Neural cell (in vitro differentiated cells): Measurements from ENCODE around the gene MON1A. TPM values are rescaled to one million over a fixed set of nuclear protein-coding genes. Genes with fewer than 3 reads are reported as not detected.

ENCODE experiments used
- H2AFZ ChIP-seq: fragments of 200-600, 300-800 bp; sonication (generic), shearing (Covaris generic); 2 replicates; pipeline ENCODE4 v1.6.0; 2014; ENCODE audit warnings: low read depth, mild to moderate bottlenecking, antibody characterized with exemption, low read length, moderate library complexity
- H3F3A ChIP-seq: fragments of 200-600 bp; shearing (Covaris generic); 2 replicates; pipeline ENCODE4 v1.6.1; 2016; ENCODE audit warnings: mild to moderate bottlenecking, moderate library complexity, mixed read lengths, antibody characterized with exemption, low read length; ENCODE audit not compliant: insufficient read depth, poor library complexity, severe bottlenecking
- H3K27ac ChIP-seq: fragments of 200-600, 300-800 bp; sonication (generic), shearing (Covaris generic); 2 replicates; pipeline ENCODE4 v1.5.1; 2014; ENCODE audit warnings: mild to moderate bottlenecking, low read length, moderate library complexity
- H3K27me3 ChIP-seq: fragments of 300-800, 200-600 bp; sonication (generic), shearing (Covaris generic); 2 replicates; pipeline ENCODE4 v1.6.0; 2014; ENCODE audit warnings: mild to moderate bottlenecking, low read depth, low read length, moderate library complexity; ENCODE audit not compliant: insufficient read depth
- H3K36me3 ChIP-seq: fragments of 300-800, 200-600 bp; sonication (generic), shearing (Covaris generic); 2 replicates; pipeline ENCODE4 v1.5.1; 2014; ENCODE audit warnings: mild to moderate bottlenecking, antibody characterized with exemption, low read length, moderate library complexity; ENCODE audit not compliant: insufficient read depth
- H3K4me2 ChIP-seq: fragments of 300-800, 200-600 bp; sonication (generic), shearing (Covaris generic); 2 replicates; pipeline ENCODE4 v1.6.0; 2014; ENCODE audit warnings: mild to moderate bottlenecking, low read length
- H3K4me3 ChIP-seq: fragments of 300-800, 200-600 bp; sonication (generic), shearing (Covaris generic); 2 replicates; pipeline ENCODE4 v1.5.1; 2014; ENCODE audit warnings: mild to moderate bottlenecking, low read length, moderate library complexity
- H3K79me2 ChIP-seq: fragments of 200-600 bp; shearing (Covaris generic); replicated peaks from 2 replicates; pipeline ENCODE4 v1.6.0; 2014; ENCODE audit warnings: mild to moderate bottlenecking, low read length, moderate library complexity; ENCODE audit not compliant: insufficient read depth
- H3K9ac ChIP-seq: fragments of 300-800, 200-600 bp; sonication (generic), shearing (Covaris generic); 2 replicates; pipeline ENCODE4 v1.6.1; 2016; ENCODE audit warnings: mild to moderate bottlenecking, low read length, mixed read lengths
- H3K9me2 ChIP-seq: fragments of 200-600 bp; shearing (Covaris generic); 2 replicates; pipeline ENCODE4 v1.6.1; 2016; ENCODE audit warnings: mild to moderate bottlenecking, low read length, mixed read lengths; ENCODE audit not compliant: insufficient read depth
- H3K9me3 ChIP-seq: fragments of 200-600, 300-800 bp; sonication (generic), shearing (Covaris generic); 2 replicates; pipeline ENCODE4 v1.6.1; 2016; ENCODE audit warnings: mild to moderate bottlenecking, mixed run types, low read length, moderate library complexity, mixed read lengths
- H4K20me1 ChIP-seq: fragments of 200-600 bp; shearing (Covaris generic); 2 replicates; pipeline ENCODE4 v1.6.1; 2016; ENCODE audit warnings: mild to moderate bottlenecking, mixed run types; ENCODE audit not compliant: insufficient read depth
- EP300 ChIP-seq: fragments of 450-650 bp; conservative IDR thresholded peaks from 2 replicates; pipeline ENCODE4 v1.6.1; 2014; ENCODE audit warnings: antibody characterized with exemption, mild to moderate bottlenecking, moderate library complexity; ENCODE audit not compliant: poor library complexity, severe bottlenecking
- EZH2 ChIP-seq: fragments of 200-600, 300-800 bp; shearing (Covaris generic), sonication (generic); IDR thresholded peaks from 2 replicates; pipeline ENCODE4 v1.6.1; 2014; ENCODE audit warnings: antibody characterized with exemption, low read length, borderline replicate concordance, mild to moderate bottlenecking; ENCODE audit not compliant: insufficient read depth, poor library complexity, severe bottlenecking
- MXI1 ChIP-seq: fragments of 450-650 bp; conservative IDR thresholded peaks from 2 replicates; pipeline ENCODE4 v1.6.1; 2014; ENCODE audit warnings: antibody characterized with exemption, mild to moderate bottlenecking; ENCODE audit not compliant: poor library complexity, severe bottlenecking
- POLR2AphosphoS5 ChIP-seq: IDR thresholded peaks from 2 replicates; pipeline ENCODE4 v1.6.1; 2012
- RAD21 ChIP-seq: fragments of 450-650 bp; conservative IDR thresholded peaks from 2 replicates; pipeline ENCODE4 v1.6.1; 2014; ENCODE audit warnings: antibody characterized with exemption, mild to moderate bottlenecking, moderate library complexity
- SMC3 ChIP-seq: fragments of 450-650 bp; conservative IDR thresholded peaks from 2 replicates; pipeline ENCODE4 v1.6.1; 2014; ENCODE audit warnings: antibody characterized with exemption, mild to moderate bottlenecking, moderate library complexity; ENCODE audit not compliant: poor library complexity
- TAF1 ChIP-seq: IDR thresholded peaks from 2 replicates; pipeline ENCODE4 v1.6.1; 2012; ENCODE audit warnings: low read depth
- polyA plus RNA-seq: library from polyadenylated mRNA; depleted of rRNA; stranded (reverse); fragments of >200 nt; gene quantifications from 2 replicates; pipeline ENCODE4 v1.2.3, GENCODE V29; 2014
- TF ChIP-seq, protein P1 (sequence below): fragments of 450-650 bp; IDR thresholded peaks from 2 replicates; pipeline ENCODE4 v1.5.1; 2014; ENCODE audit warnings: antibody characterized with exemption, mild to moderate bottlenecking, moderate library complexity; ENCODE audit not compliant: poor library complexity, severe bottlenecking
- TF ChIP-seq, protein P2 (sequence below): IDR thresholded peaks from 2 replicates; pipeline ENCODE4 v1.6.1; 2012; ENCODE audit warnings: borderline replicate concordance

The MON1A gene
- polyA plus RNA-seq, 1 donor from 2014 or later, result 35.4 TPM

DNA sequence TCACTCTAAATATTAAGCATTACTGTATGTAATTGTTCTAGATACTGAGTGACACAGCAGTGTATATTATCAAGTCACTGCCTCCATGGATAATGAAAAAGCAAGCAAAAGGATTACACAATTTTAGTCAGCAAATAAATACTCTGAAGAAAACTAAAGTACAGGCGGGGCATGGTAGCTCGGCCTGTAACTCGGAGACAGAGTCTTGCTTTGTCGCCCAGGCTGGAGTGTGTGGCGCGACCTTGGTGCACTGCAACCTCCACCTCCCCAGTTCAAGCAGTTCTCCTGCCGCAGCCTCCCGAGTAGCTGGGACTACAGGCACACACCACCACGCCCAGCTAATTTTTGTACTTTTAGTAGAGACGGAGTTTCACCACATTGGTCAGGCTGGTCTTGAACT, 43.0 kb upstream of the MON1A start:
- peaks cover 10% of the 10 kb centered on the region for H3K79me2 ChIP-seq
- H3K36me3 ChIP-seq, result no peaks in the 10 kb centered on the region
- no peaks in the 10 kb centered on the region for H3K9me2 ChIP-seq
- H3K9me3 ChIP-seq, result no peaks in the 10 kb centered on the region
- H3K27me3 ChIP-seq, result no peaks in the 10 kb centered on the region
- no peak overlapping the region for H3K27ac ChIP-seq
- no peaks in the 10 kb centered on the region for H4K20me1 ChIP-seq
- H2AFZ ChIP-seq, result no peak overlapping the region
- H3F3A ChIP-seq, result no peaks in the 10 kb centered on the region
- no peak for TF ChIP-seq MXI1
- TF ChIP-seq EP300, result no peak
- TF ChIP-seq TAF1, result no peak
- TF ChIP-seq RAD21, result no peak
- TF ChIP-seq, protein P1, sequence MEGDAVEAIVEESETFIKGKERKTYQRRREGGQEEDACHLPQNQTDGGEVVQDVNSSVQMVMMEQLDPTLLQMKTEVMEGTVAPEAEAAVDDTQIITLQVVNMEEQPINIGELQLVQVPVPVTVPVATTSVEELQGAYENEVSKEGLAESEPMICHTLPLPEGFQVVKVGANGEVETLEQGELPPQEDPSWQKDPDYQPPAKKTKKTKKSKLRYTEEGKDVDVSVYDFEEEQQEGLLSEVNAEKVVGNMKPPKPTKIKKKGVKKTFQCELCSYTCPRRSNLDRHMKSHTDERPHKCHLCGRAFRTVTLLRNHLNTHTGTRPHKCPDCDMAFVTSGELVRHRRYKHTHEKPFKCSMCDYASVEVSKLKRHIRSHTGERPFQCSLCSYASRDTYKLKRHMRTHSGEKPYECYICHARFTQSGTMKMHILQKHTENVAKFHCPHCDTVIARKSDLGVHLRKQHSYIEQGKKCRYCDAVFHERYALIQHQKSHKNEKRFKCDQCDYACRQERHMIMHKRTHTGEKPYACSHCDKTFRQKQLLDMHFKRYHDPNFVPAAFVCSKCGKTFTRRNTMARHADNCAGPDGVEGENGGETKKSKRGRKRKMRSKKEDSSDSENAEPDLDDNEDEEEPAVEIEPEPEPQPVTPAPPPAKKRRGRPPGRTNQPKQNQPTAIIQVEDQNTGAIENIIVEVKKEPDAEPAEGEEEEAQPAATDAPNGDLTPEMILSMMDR, result no peak
- TF ChIP-seq POLR2AphosphoS5, result no peak
- TF ChIP-seq, protein P2, sequence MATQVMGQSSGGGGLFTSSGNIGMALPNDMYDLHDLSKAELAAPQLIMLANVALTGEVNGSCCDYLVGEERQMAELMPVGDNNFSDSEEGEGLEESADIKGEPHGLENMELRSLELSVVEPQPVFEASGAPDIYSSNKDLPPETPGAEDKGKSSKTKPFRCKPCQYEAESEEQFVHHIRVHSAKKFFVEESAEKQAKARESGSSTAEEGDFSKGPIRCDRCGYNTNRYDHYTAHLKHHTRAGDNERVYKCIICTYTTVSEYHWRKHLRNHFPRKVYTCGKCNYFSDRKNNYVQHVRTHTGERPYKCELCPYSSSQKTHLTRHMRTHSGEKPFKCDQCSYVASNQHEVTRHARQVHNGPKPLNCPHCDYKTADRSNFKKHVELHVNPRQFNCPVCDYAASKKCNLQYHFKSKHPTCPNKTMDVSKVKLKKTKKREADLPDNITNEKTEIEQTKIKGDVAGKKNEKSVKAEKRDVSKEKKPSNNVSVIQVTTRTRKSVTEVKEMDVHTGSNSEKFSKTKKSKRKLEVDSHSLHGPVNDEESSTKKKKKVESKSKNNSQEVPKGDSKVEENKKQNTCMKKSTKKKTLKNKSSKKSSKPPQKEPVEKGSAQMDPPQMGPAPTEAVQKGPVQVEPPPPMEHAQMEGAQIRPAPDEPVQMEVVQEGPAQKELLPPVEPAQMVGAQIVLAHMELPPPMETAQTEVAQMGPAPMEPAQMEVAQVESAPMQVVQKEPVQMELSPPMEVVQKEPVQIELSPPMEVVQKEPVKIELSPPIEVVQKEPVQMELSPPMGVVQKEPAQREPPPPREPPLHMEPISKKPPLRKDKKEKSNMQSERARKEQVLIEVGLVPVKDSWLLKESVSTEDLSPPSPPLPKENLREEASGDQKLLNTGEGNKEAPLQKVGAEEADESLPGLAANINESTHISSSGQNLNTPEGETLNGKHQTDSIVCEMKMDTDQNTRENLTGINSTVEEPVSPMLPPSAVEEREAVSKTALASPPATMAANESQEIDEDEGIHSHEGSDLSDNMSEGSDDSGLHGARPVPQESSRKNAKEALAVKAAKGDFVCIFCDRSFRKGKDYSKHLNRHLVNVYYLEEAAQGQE, result no peak
- TF ChIP-seq EZH2, result no peak
- TF ChIP-seq SMC3, result no peak
- H3K4me2 ChIP-seq, result no peak overlapping the region
- no peak overlapping the region for H3K4me3 ChIP-seq
- no peak overlapping the region for H3K9ac ChIP-seq

DNA sequence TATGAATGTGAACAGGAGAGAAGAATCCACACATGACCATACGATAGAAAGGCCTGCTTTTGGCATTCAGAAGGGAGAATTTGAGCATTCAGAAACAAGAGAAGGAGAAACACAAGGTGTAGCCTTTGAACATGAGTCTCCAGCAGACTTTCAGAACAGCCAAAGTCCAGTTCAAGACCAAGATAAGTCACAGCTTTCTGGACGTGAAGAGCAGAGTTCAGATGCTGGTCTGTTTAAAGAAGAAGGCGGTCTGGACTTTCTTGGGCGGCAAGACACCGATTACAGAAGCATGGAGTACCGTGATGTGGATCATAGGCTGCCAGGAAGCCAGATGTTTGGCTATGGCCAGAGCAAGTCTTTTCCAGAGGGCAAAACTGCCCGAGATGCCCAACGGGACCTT, 38.7 kb upstream of the MON1A start:
- Histone ChIP-seq H3K9me2 (no peaks in the 10 kb centered on the region), H4K20me1 (no peaks in the 10 kb centered on the region), H3K79me2 (peaks cover 11% of the 10 kb centered on the region), H3K36me3 (no peaks in the 10 kb centered on the region), H3K9ac (no peak overlapping the region), H3K9me3 (no peaks in the 10 kb centered on the region), H3K4me2 (no peak overlapping the region), H2AFZ (no peak overlapping the region), H3K27ac (no peak overlapping the region), H3K4me3 (no peak overlapping the region), H3F3A (no peaks in the 10 kb centered on the region), H3K27me3 (no peaks in the 10 kb centered on the region)
- no peak for TF ChIP-seq POLR2AphosphoS5
- no peak for TF ChIP-seq MXI1
- TF ChIP-seq, protein P1, result no peak
- TF ChIP-seq EZH2, result no peak
- TF ChIP-seq, protein P2, result no peak
- no peak for TF ChIP-seq RAD21
- no peak for TF ChIP-seq TAF1
- no peak for TF ChIP-seq EP300
- TF ChIP-seq SMC3, result no peak
